ENCODE data around the gene AMELX. TPM values are rescaled to one million over a fixed set of nuclear protein-coding genes. Genes with fewer than 3 reads are reported as not detected.
A peak's percentile ranks its signal among the peaks of the same experiment; 100 is the strongest.

AMELX gene
- total and polyA plus RNA-seq, 2 experiments from 2014 or later, result not detected

GRCh38 chrX:11257711-11258110 lies 35.5 kb upstream of the AMELX start:
- in situ Hi-C loops (cut with MboI), result no loop called here
- H3K9ac ChIP-seq, result no peak overlapping the region
- no peaks in the 10 kb centered on the region for H3K79me2 ChIP-seq (ENCODE audit: insufficient read depth)
- DNase-seq, result no peak
- no peaks in the 10 kb centered on the region for H3K27me3 ChIP-seq (replicated peaks; ENCODE audit: insufficient read depth)
- H3K36me3 ChIP-seq (ENCODE audit: low read depth), result no peaks in the 10 kb centered on the region
- no peaks in the 10 kb centered on the region; the same call in 1 of the 2 replicates for H3F3A ChIP-seq (ENCODE audit: insufficient read depth)
- H3K4me1 ChIP-seq (ENCODE audit: insufficient read depth), result peaks cover 4% of the 10 kb centered on the region; the same call in 1 of the 2 replicates
- no peaks in the 10 kb centered on the region for H3K9me2 ChIP-seq (ENCODE audit: insufficient read depth)
- H3K27ac ChIP-seq, result no peak overlapping the region
- H3K4me2 ChIP-seq (ENCODE audit: unreplicated experiment), result no peak overlapping the region
- H3K9me3 ChIP-seq (ENCODE audit: low read depth), result no peaks in the 10 kb centered on the region
- TF ChIP-seq EZH2 (IDR thresholded peaks at IDR 0.05; ENCODE audit: insufficient read depth, poor library complexity, severe bottlenecking) (no peak), EZH2phosphoT487 (IDR thresholded peaks at IDR 0.05; ENCODE audit: insufficient read depth, low read depth) (no peak)
- H3K4me3 ChIP-seq, result no peak overlapping the region
- 56 to 67% methylated on average over 2 of the region's 2 CpGs for WGBS, 2 experiments (ENCODE audit: low coverage in 1 of 2, low lambda C conversion rate in 2 of 2, missing lambda C conversion rate in 2 of 2)
- H4K20me1 ChIP-seq (ENCODE audit: insufficient read depth), result no peaks in the 10 kb centered on the region
- H2AFZ ChIP-seq, result no peak overlapping the region

DNA sequence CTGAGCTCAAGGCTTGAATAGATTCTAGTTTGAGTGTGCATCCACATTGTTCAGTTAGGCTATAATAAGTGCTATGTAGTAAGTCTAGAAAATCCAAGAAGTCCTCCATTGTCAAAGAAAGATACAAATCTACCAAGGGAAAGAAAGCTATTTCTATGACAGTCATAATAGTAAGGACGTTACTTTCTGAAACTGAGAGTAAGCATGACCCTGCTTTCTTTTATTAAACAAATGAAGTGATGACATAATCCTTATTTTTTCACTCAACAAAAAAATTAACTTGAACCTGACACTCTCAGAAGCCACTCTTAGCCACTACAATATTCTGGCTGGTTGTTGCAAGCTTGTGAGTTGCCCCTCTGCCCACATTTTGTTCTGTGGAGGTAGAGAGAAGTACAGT lies 33.8 kb upstream of the AMELX start:
- Histone ChIP-seq H3K9me2 (ENCODE audit: insufficient read depth) (no peaks in the 10 kb centered on the region), H3K4me2 (ENCODE audit: unreplicated experiment) (no peak overlapping the region), H3K27ac (no peak overlapping the region), H3K4me3 (no peak overlapping the region), H3K27me3 (replicated peaks; ENCODE audit: insufficient read depth) (no peaks in the 10 kb centered on the region), H2AFZ (no peak overlapping the region), H3K4me1 (ENCODE audit: insufficient read depth) (peaks cover 4% of the 10 kb centered on the region; the same call in 1 of the 2 replicates), H3K36me3 (ENCODE audit: low read depth) (no peaks in the 10 kb centered on the region), H3K79me2 (ENCODE audit: insufficient read depth) (no peaks in the 10 kb centered on the region), H3K9me3 (ENCODE audit: low read depth) (no peaks in the 10 kb centered on the region), H4K20me1 (ENCODE audit: insufficient read depth) (no peaks in the 10 kb centered on the region), H3K9ac (no peak overlapping the region), H3F3A (ENCODE audit: insufficient read depth) (no peaks in the 10 kb centered on the region; the same call in 1 of the 2 replicates)
- DNase-seq, result no peak
- in situ Hi-C loops (cut with MboI), result no loop called here
- TF ChIP-seq EZH2 (IDR thresholded peaks at IDR 0.05; ENCODE audit: insufficient read depth, poor library complexity, severe bottlenecking), result no peak
- no peak for TF ChIP-seq EZH2phosphoT487 (IDR thresholded peaks at IDR 0.05; ENCODE audit: insufficient read depth, low read depth)
- WGBS, 2 experiments (ENCODE audit: low coverage in 1 of 2, low lambda C conversion rate in 2 of 2, missing lambda C conversion rate in 2 of 2), result 71 to 100% methylated on average over 1 of the region's 1 CpG

DNA sequence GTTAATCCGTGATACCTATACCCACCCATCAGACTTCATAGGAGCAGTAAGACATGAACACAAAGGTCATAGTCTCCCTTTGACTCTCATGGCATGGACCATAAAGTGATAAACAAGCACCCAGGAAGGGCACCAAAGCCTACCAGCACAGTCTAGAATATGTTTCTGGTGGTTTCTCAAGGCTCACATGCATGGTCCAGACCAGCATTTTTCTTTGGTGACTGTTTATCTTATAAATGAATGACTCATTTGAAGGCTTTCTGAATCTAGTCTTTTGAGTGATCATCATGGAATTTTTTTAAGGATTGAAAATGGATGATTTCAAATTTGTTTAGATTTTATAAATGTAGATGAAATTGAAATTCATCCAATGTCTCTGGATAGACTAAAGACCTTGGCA lies 32.0 kb upstream of the AMELX start:
- 100% methylated on average over 1 of the region's 1 CpG for WGBS, 2 experiments (ENCODE audit: low coverage in 1 of 2, low lambda C conversion rate in 2 of 2, missing lambda C conversion rate in 2 of 2)
- in situ Hi-C loops (cut with MboI), result no loop called here
- no peaks in the 10 kb centered on the region for H4K20me1 ChIP-seq (ENCODE audit: insufficient read depth)
- H3K4me3 ChIP-seq, result no peak overlapping the region
- H3F3A ChIP-seq (ENCODE audit: insufficient read depth), result no peaks in the 10 kb centered on the region; the same call in 1 of the 2 replicates
- no peak overlapping the region for H3K9ac ChIP-seq
- H3K27ac ChIP-seq, result no peak overlapping the region
- H3K9me3 ChIP-seq (ENCODE audit: low read depth), result no peaks in the 10 kb centered on the region
- H3K36me3 ChIP-seq (ENCODE audit: low read depth), result no peaks in the 10 kb centered on the region
- no peaks in the 10 kb centered on the region for H3K27me3 ChIP-seq (replicated peaks; ENCODE audit: insufficient read depth)
- H2AFZ ChIP-seq, result no peak overlapping the region
- no peaks in the 10 kb centered on the region for H3K9me2 ChIP-seq (ENCODE audit: insufficient read depth)
- H3K4me2 ChIP-seq (ENCODE audit: unreplicated experiment), result no peak overlapping the region
- H3K4me1 ChIP-seq (ENCODE audit: insufficient read depth), result peaks cover 4% of the 10 kb centered on the region; the same call in 1 of the 2 replicates
- H3K79me2 ChIP-seq (ENCODE audit: insufficient read depth), result no peaks in the 10 kb centered on the region
- TF ChIP-seq EZH2phosphoT487 (IDR thresholded peaks at IDR 0.05; ENCODE audit: insufficient read depth, low read depth) (no peak), EZH2 (IDR thresholded peaks at IDR 0.05; ENCODE audit: insufficient read depth, poor library complexity, severe bottlenecking) (no peak)
- DNase-seq, result peak; percentile 83

DNA sequence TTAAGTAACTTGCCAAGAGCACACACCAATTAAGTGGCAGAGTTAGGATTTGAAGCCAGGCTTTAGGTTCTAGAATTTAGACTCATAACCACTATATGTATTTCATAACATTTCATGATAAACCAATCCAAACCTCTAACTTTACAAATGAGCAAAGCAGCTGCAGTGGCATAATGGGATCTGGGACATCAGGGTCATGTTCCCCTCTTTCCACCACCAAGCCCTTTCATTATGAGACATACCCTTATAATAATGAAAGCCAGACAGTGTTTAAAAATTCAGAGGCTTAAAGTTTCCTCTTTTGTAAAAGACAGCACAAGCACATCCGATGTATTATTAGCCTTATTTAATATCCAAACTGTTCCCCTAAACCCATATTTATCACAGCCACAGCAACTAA lies 28.3 kb upstream of the AMELX start:
- Histone ChIP-seq H3K27me3 (replicated peaks; ENCODE audit: insufficient read depth) (no peaks in the 10 kb centered on the region), H4K20me1 (ENCODE audit: insufficient read depth) (no peaks in the 10 kb centered on the region), H3K27ac (no peak overlapping the region), H3K36me3 (ENCODE audit: low read depth) (no peaks in the 10 kb centered on the region), H3K9ac (no peak overlapping the region), H3K4me1 (ENCODE audit: insufficient read depth) (peaks cover 4% of the 10 kb centered on the region; the same call in 1 of the 2 replicates), H2AFZ (no peak overlapping the region), H3F3A (ENCODE audit: insufficient read depth) (no peaks in the 10 kb centered on the region; the same call in 1 of the 2 replicates), H3K4me2 (ENCODE audit: unreplicated experiment) (no peak overlapping the region), H3K9me2 (ENCODE audit: insufficient read depth) (no peaks in the 10 kb centered on the region), H3K4me3 (no peak overlapping the region), H3K9me3 (ENCODE audit: low read depth) (no peaks in the 10 kb centered on the region), H3K79me2 (ENCODE audit: insufficient read depth) (no peaks in the 10 kb centered on the region)
- TF ChIP-seq EZH2 (IDR thresholded peaks at IDR 0.05; ENCODE audit: insufficient read depth, poor library complexity, severe bottlenecking), result no peak
- TF ChIP-seq EZH2phosphoT487 (IDR thresholded peaks at IDR 0.05; ENCODE audit: insufficient read depth, low read depth), result no peak
- DNase-seq, result no peak
- in situ Hi-C loops (cut with MboI), result no loop called here
- 30 to 42% methylated on average over 1 of the region's 1 CpG for WGBS, 2 experiments (ENCODE audit: low coverage in 1 of 2, low lambda C conversion rate in 2 of 2, missing lambda C conversion rate in 2 of 2)

- no peak for TF ChIP-seq EZH2 (IDR thresholded peaks at IDR 0.05; ENCODE audit: insufficient read depth, poor library complexity, severe bottlenecking)
- TF ChIP-seq EZH2phosphoT487 (IDR thresholded peaks at IDR 0.05; ENCODE audit: insufficient read depth, low read depth), result no peak
- Histone ChIP-seq H3F3A (ENCODE audit: insufficient read depth) (no peaks in the 10 kb centered on the region; the same call in 1 of the 2 replicates), H2AFZ (no peak overlapping the region), H3K27ac (no peak overlapping the region), H3K79me2 (ENCODE audit: insufficient read depth) (no peaks in the 10 kb centered on the region), H3K4me3 (no peak overlapping the region), H3K27me3 (replicated peaks; ENCODE audit: insufficient read depth) (no peaks in the 10 kb centered on the region), H3K9me2 (ENCODE audit: insufficient read depth) (no peaks in the 10 kb centered on the region), H3K36me3 (ENCODE audit: low read depth) (no peaks in the 10 kb centered on the region), H3K9me3 (ENCODE audit: low read depth) (no peaks in the 10 kb centered on the region), H3K4me1 (ENCODE audit: insufficient read depth) (peaks cover 4% of the 10 kb centered on the region; the same call in 1 of the 2 replicates), H3K4me2 (ENCODE audit: unreplicated experiment) (no peak overlapping the region), H4K20me1 (ENCODE audit: insufficient read depth) (no peaks in the 10 kb centered on the region), H3K9ac (no peak overlapping the region)
- no peak for DNase-seq
- 46 to 56% methylated on average over 3 of the region's 3 CpGs for WGBS, 2 experiments (ENCODE audit: low coverage in 1 of 2, low lambda C conversion rate in 2 of 2, missing lambda C conversion rate in 2 of 2)
- in situ Hi-C loops (cut with MboI), result no loop called here
Observed at GRCh38 chrX:11265352-11265751, 27.9 kb upstream of the AMELX start.

Data from GM23248 (cell line).